ENCODE measurements around the gene ST6GALNAC6.

DNA sequence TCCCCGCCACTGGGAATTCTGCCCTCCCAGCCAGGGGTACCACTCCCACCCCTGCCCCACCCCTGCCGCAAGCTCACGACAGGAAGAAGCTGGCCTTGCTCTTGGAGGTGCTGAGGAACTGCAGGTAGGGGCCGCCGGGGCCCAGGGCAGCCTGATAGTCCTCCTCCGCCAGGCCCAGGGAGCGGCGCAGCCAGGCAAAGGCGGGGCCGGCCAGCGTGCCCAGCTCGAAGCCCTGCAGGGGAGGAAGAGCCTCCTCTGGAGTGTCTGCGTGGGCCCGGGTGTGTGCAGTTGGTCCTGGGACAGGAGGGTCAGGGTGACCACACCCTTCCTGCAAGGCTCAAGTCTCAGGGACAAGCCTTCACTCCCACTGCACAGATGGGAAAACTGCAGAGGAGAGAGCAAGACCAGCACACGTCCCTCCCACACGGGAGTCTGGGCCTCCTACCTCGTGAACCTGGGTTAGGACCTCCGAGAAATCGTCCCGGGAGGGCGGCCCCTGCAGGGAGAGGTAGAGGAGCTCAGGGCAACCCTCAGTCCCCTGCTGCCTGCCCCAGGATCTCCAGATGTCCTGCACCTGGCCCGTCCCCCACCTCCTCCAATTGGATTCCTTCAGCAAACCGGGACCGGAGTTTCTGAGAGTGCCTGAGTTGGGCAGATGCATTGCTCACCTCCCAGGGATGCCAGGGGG, 28.7 kb upstream of the ST6GALNAC6 start:
- TF ChIP-seq CTCF (IDR thresholded peaks at IDR 0.05; ENCODE audit: poor library complexity, severe bottlenecking) (no peak), TAF1 (IDR thresholded peaks at IDR 0.05; ENCODE audit: low read depth) (no peak)

All from neural cell (in vitro differentiated cells).